Gastroesophageal sphincter (tissue), 4 donors: Measurements from ENCODE around the gene CCDC171. TPM values are rescaled to one million over a fixed set of nuclear protein-coding genes. Genes with fewer than 3 reads are reported as not detected.

Source experiments
- ATAC-seq: fragments of 150-250 bp; one replicate; pipeline ENCODE4 v1.9.1; 2016; ENCODE audit warnings: mild to moderate bottlenecking, moderate library complexity
- H3K27ac ChIP-seq, 4 donors: fragments of 200-600 bp; sonication (generic) in 3 of 4; 1 replicate in 3 of 4; 2 replicates in 1 of 4; pipeline ENCODE4 v1.5.1; 2016 to 2019
- H3K27me3 ChIP-seq: fragments of 200-600 bp; sonication (generic); one replicate; pipeline ENCODE4 v1.5.1; 2019
- H3K36me3 ChIP-seq, 2 donors: fragments of 200-600 bp; sonication (generic); one replicate each; pipeline ENCODE4 v1.5.1; 2019; ENCODE audit warnings: control low read depth in 1 of 2
- H3K4me1 ChIP-seq, 3 donors: fragments of 200-600 bp; sonication (generic); 1 replicate in 2 of 3; 2 replicates in 1 of 3; pipeline ENCODE4 v1.5.1; 2016 to 2019; ENCODE audit warnings: control low read depth in 2 of 3
- H3K4me3 ChIP-seq, 2 donors: fragments of 200-600 bp; sonication (generic); one replicate each; pipeline ENCODE4 v1.5.1; 2019; ENCODE audit warnings: mild to moderate bottlenecking in 1 of 2, moderate library complexity in 1 of 2
- H3K9me3 ChIP-seq, 3 donors: fragments of 200-600 bp; sonication (generic); one replicate each; pipeline ENCODE4 v1.5.1; 2017 to 2019; ENCODE audit warnings: control low read depth in 2 of 3
- EP300 ChIP-seq: sonication (generic); formaldehyde crosslinking; IDR thresholded peaks from one replicate; pipeline ENCODE4 v1.6.1; 2017; ENCODE audit warnings: antibody characterized with exemption, mild to moderate bottlenecking
- POLR2A ChIP-seq, 2 donors: fragments of 450-650 bp; IDR thresholded peaks; one replicate each; pipeline ENCODE4 v1.6.1; 2017; ENCODE audit warnings: antibody characterized with exemption in 2 of 2, mild to moderate bottlenecking in 2 of 2, moderate library complexity in 1 of 2
- POLR2AphosphoS5 ChIP-seq: sonication (generic); formaldehyde crosslinking; IDR thresholded peaks from one replicate; pipeline ENCODE4 v1.6.1; 2017; ENCODE audit warnings: antibody characterized with exemption
- WGBS, 2 donors: methylation state at CpG; one replicate each; pipeline ENCODE4 v1.1.5; 2018; ENCODE audit warnings: low coverage in 1 of 2; 5-methylcytosine and 5-hydroxymethylcytosine counted together
- total RNA-seq, 4 donors: library from RNA; depleted of rRNA; stranded (reverse); fragments of >200 nt; gene quantifications; one replicate each; pipeline ENCODE4 v1.1.0, GENCODE V29; 2016
- TF ChIP-seq, protein P1 (sequence below), 4 experiments: fragments of 200-600 bp in 2 of 4; fragments of 450-650 bp in 2 of 4; sonication (generic) in 1 of 4; IDR thresholded peaks; one replicate each; pipeline ENCODE4 v1.5.1; 2017 to 2019; ENCODE audit warnings: antibody characterized with exemption in 4 of 4, mild to moderate bottlenecking in 2 of 4, moderate library complexity in 2 of 4

The CCDC171 gene
- total RNA-seq, 4 donors from 2014 or later, result 0.94 to 4.5 (median 2.8) TPM

DNA sequence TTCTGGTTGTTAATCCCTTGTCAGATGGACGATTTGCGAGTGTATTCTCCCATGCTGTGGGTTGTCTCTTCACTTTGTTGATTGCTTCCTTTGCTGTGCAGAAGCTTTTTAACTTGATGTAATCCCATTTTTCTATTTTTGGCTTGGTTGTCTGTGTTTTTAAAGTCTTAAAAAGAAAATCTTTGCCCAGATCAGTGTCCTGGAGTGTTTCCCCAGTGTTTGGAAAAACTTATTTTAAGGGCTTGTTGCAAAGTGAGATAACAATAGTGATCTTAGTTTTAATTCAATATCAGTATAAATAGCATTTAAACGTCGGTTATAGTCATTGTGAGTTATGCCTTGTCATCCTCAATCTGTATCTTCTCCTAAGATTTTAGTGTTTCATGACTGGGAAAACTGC, 329.5 kb downstream of the CCDC171 start:
- no peak overlapping the region for H3K4me3 ChIP-seq

DNA sequence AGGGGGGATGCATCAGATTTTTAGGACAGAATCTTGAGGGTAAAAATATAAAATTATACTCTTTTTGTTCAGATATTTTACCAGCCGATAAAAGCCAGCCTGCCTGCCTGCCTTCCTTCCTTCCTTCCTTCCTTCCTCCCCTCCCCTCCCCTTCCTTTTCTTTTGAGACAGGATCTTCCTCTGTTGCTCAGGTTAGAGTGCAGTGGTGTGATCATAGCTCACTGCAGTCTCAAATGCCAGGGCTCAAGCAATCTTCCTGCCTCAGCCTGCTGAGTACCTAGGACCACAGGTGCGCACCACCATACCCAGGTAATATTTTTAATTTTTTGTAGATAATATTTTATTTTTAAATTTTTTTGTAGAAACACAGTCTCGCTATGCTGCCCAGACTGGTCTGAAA, 330.0 kb downstream of the CCDC171 start:
- H3K27me3 ChIP-seq, result no peaks in the 10 kb centered on the region
- WGBS, 2 donors, result 100% methylated on average over 1 to 3 of the region's 3 CpGs
- ATAC-seq, result no peak
- H3K27ac ChIP-seq, result no peak overlapping the region
- no peaks in the 10 kb centered on the region for H3K4me1 ChIP-seq
- H3K4me3 ChIP-seq, result no peak overlapping the region
- TF ChIP-seq POLR2A (IDR thresholded peaks at IDR 0.05) (no peak), POLR2AphosphoS5 (no peak), EP300 (no peak)
- TF ChIP-seq, protein P1, sequence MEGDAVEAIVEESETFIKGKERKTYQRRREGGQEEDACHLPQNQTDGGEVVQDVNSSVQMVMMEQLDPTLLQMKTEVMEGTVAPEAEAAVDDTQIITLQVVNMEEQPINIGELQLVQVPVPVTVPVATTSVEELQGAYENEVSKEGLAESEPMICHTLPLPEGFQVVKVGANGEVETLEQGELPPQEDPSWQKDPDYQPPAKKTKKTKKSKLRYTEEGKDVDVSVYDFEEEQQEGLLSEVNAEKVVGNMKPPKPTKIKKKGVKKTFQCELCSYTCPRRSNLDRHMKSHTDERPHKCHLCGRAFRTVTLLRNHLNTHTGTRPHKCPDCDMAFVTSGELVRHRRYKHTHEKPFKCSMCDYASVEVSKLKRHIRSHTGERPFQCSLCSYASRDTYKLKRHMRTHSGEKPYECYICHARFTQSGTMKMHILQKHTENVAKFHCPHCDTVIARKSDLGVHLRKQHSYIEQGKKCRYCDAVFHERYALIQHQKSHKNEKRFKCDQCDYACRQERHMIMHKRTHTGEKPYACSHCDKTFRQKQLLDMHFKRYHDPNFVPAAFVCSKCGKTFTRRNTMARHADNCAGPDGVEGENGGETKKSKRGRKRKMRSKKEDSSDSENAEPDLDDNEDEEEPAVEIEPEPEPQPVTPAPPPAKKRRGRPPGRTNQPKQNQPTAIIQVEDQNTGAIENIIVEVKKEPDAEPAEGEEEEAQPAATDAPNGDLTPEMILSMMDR (IDR thresholded peaks at IDR 0.05), result no peak
- H3K9me3 ChIP-seq, result no peaks in the 10 kb centered on the region
- no peaks in the 10 kb centered on the region for H3K36me3 ChIP-seq

More for the DNA sequence above, 329.5 kb downstream of the CCDC171 start:
- no peaks in the 10 kb centered on the region for H3K36me3 ChIP-seq
- 62 to 90% methylated on average over 2 to 4 of the region's 4 CpGs for WGBS, 2 donors
- no peak for TF ChIP-seq EP300
- no peak overlapping the region for H3K27ac ChIP-seq
- H3K4me1 ChIP-seq, result no peaks in the 10 kb centered on the region
- no peaks in the 10 kb centered on the region for H3K27me3 ChIP-seq
- ATAC-seq, result no peak
- no peaks in the 10 kb centered on the region for H3K9me3 ChIP-seq

DNA sequence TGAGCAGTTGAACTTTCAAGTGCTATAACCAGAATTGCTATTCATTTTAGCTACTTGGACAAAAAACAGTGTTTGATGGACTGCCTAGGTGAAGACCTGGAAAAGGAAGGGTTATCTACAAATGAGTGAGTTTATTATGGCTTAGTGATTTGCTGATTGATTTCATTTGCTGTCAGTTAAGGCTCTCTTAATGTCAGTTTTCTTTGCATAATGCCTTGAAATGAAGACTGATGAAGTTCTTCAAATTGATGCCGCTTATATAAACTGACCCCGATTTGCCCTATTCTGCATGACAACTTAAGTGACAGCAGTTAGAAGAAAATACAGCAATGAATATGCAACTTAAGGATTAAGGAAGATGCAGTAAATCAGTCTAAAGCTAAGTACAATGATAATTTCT, 332.6 kb downstream of the CCDC171 start:
- TF ChIP-seq EP300 (no peak), POLR2A (IDR thresholded peaks at IDR 0.05) (no peak), POLR2AphosphoS5 (no peak)
- TF ChIP-seq, protein P1 (IDR thresholded peaks at IDR 0.05), result no peak
- Histone ChIP-seq H3K4me1 (no peaks in the 10 kb centered on the region), H3K27ac (no peak overlapping the region), H3K36me3 (no peaks in the 10 kb centered on the region), H3K9me3 (no peaks in the 10 kb centered on the region), H3K4me3 (no peak overlapping the region), H3K27me3 (no peaks in the 10 kb centered on the region)
- WGBS, 2 donors, result 70 to 71% methylated on average over 2 of the region's 2 CpGs
- no peak for ATAC-seq

DNA sequence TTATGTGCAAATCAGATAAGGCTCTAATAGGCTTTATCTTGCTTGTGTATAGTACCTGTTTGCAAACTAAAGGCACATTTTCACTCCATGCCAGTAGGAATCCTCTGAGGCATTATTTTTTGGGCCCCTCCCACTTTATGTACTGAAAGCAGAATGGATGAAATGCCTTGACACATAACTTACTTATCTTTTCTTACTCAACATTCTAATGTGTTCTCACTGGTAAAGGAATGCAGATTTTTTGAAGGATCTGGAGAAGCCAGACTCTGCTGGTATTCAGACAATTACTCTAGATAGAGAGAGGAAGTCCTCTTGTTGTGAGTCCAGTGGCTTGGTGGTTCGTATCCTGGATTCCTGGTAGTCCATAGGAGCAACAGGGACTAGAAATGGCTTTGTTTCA, 336.7 kb downstream of the CCDC171 start:
- 100% methylated on average over 1 of the region's 1 CpG for WGBS, 2 donors
- no peak for ATAC-seq
- TF ChIP-seq, protein P1 (IDR thresholded peaks at IDR 0.05), result no peak
- no peak for TF ChIP-seq POLR2AphosphoS5
- no peak for TF ChIP-seq EP300
- no peak for TF ChIP-seq POLR2A (IDR thresholded peaks at IDR 0.05)
- peaks cover 0 to 12% (median 0%) of the 10 kb centered on the region in 3 donors for H3K9me3 ChIP-seq
- no peaks in the 10 kb centered on the region for H3K27me3 ChIP-seq
- no peak overlapping the region for H3K27ac ChIP-seq
- H3K36me3 ChIP-seq, result no peaks in the 10 kb centered on the region
- H3K4me1 ChIP-seq, result no peaks in the 10 kb centered on the region
- H3K4me3 ChIP-seq, result no peak overlapping the region

DNA sequence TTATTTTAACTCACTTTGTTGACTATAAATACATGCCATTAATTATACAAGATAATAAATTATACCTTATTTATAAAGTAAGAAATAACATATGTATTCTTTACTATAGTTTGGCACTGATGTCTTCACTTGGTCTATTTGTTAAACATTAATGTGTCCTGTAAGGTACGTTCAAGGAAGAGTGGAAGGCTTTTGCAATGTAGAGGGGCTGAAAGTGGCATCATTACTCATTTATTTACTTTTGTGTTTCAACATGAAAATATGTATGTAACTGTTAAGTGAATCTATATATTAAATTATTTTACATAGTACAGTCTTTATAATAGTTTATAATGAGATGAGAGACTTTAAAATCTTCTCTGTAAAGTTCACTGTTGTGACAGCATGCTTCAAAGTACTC, 348.7 kb downstream of the CCDC171 start:
- ATAC-seq, result no peak
- no peak overlapping the region for H3K27ac ChIP-seq
- H3K36me3 ChIP-seq, result no peaks in the 10 kb centered on the region
- no peak overlapping the region for H3K4me3 ChIP-seq
- no peaks in the 10 kb centered on the region for H3K27me3 ChIP-seq
- H3K9me3 ChIP-seq, result peaks cover 0 to 7% (median 0%) of the 10 kb centered on the region in 3 donors
- 79 to 100% methylated on average over 1 of the region's 1 CpG for WGBS, 2 donors
- TF ChIP-seq, protein P1 (IDR thresholded peaks at IDR 0.05), result no peak
- TF ChIP-seq POLR2A (IDR thresholded peaks at IDR 0.05) (no peak), EP300 (no peak), POLR2AphosphoS5 (no peak)
- H3K4me1 ChIP-seq, result no peaks in the 10 kb centered on the region
